ENCODE measurements around the gene DMTF1. TPM values are rescaled to one million over a fixed set of nuclear protein-coding genes. Genes with fewer than 3 reads are reported as not detected.

The DMTF1 gene
- total and polyA plus RNA-seq, 3 experiments from 2014 or later, result 33.5 to 69.0 (median 68.2) TPM

- peaks cover 0 to 87% (median 22%) of the 10 kb centered on the region in 3 donors for H3K36me3 Mint-ChIP-seq
- H3K27ac ChIP-seq (ENCODE audit: low read depth, low read length), result no peak overlapping the region
- H3K27me3 Mint-ChIP-seq, result no peaks in the 10 kb centered on the region
Measured at GRCh38 chr7:87187120-87187519, 34.9 kb downstream of the DMTF1 start.

GRCh38 chr7:87188930-87189329 lies 36.7 kb downstream of the DMTF1 start:
- H3K4me1 ChIP-seq (ENCODE audit: insufficient read depth, low read length), result no peaks in the 10 kb centered on the region
- POLR2A ChIA-PET, result no interaction called here
- H3K27me3 Mint-ChIP-seq, result no peaks in the 10 kb centered on the region
- CTCF ChIA-PET, result no interaction called here
- H3K27ac ChIP-seq (ENCODE audit: low read depth, low read length), result no peak overlapping the region
- H3K4me3 Mint-ChIP-seq, result no peak overlapping the region
- DNase-seq, result no peak
- H3K27me3 ChIP-seq (ENCODE audit: insufficient read depth, low read length, poor library complexity, severe bottlenecking), result no peaks in the 10 kb centered on the region
- H3K4me1 Mint-ChIP-seq, result peaks cover 26 to 56% (median 50%) of the 10 kb centered on the region in 3 donors
- peaks cover 47% of the 10 kb centered on the region for H3K36me3 ChIP-seq (ENCODE audit: insufficient read depth, low read length)
- H3K9me3 Mint-ChIP-seq, result no peaks in the 10 kb centered on the region
- no peaks in the 10 kb centered on the region for H3K9me3 ChIP-seq (ENCODE audit: low read length)
- no peak overlapping the region for H3K4me3 ChIP-seq (ENCODE audit: low read length)
- H3K36me3 Mint-ChIP-seq, result peaks cover 0 to 84% (median 30%) of the 10 kb centered on the region in 3 donors
- H3K27ac Mint-ChIP-seq, result peak overlapping the region in 4 of 8 donors; percentile 21 to 44 (median 32)

More at GRCh38 chr7:87187120-87187519, 34.9 kb downstream of the DMTF1 start:
- H3K27me3 ChIP-seq (ENCODE audit: insufficient read depth, low read length, poor library complexity, severe bottlenecking), result no peaks in the 10 kb centered on the region
- H3K9me3 ChIP-seq (ENCODE audit: low read length), result no peaks in the 10 kb centered on the region
- H3K27ac Mint-ChIP-seq, result peak overlapping the region in 4 of 8 donors; percentile 12 to 58 (median 38)
- ChIA-PET CTCF (interaction anchor here (1.2 to 2.1 kb wide), 2 partner anchors 34 to 49 kb away, joined by 3 to 5 read pairs; no protein-coding TSS in a partner anchor), POLR2A (no interaction called here)
- H3K4me1 Mint-ChIP-seq, result peaks cover 27 to 46% (median 45%) of the 10 kb centered on the region in 3 donors
- H3K4me3 ChIP-seq (ENCODE audit: low read length), result no peak overlapping the region
- H3K4me1 ChIP-seq (ENCODE audit: insufficient read depth, low read length), result no peaks in the 10 kb centered on the region
- no peaks in the 10 kb centered on the region for H3K9me3 Mint-ChIP-seq
- H3K36me3 ChIP-seq (ENCODE audit: insufficient read depth, low read length), result peaks cover 42% of the 10 kb centered on the region
- no peak overlapping the region for H3K4me3 Mint-ChIP-seq
- DNase-seq, result no peak

- no peak for DNase-seq
- no peaks in the 10 kb centered on the region for H3K27me3 Mint-ChIP-seq
- Histone ChIP-seq H3K27ac (ENCODE audit: low read depth, low read length) (no peak overlapping the region), H3K4me3 (ENCODE audit: low read length) (no peak overlapping the region), H3K27me3 (ENCODE audit: insufficient read depth, low read length, poor library complexity, severe bottlenecking) (no peaks in the 10 kb centered on the region), H3K36me3 (ENCODE audit: insufficient read depth, low read length) (peaks cover 55% of the 10 kb centered on the region), H3K9me3 (ENCODE audit: low read length) (no peaks in the 10 kb centered on the region), H3K4me1 (ENCODE audit: insufficient read depth, low read length) (no peaks in the 10 kb centered on the region)
- POLR2A ChIA-PET, result interaction anchor here (1.0 kb wide), 1 partner anchor 28 kb away, joined by 3 read pairs; no protein-coding TSS in a partner anchor
- peak overlapping the region in 6 of 8 donors; percentile 7 to 91 (median 39) for H3K27ac Mint-ChIP-seq
- H3K36me3 Mint-ChIP-seq, result peaks cover 0 to 84% (median 26%) of the 10 kb centered on the region in 3 donors
- no peaks in the 10 kb centered on the region for H3K9me3 Mint-ChIP-seq
- CTCF ChIA-PET, result no interaction called here
- H3K4me1 Mint-ChIP-seq, result peaks cover 20 to 53% (median 47%) of the 10 kb centered on the region in 3 donors
- H3K4me3 Mint-ChIP-seq, result no peak overlapping the region
Measured at GRCh38 chr7:87190783-87191182, 38.5 kb downstream of the DMTF1 start.

GRCh38 chr7:87192784-87193487 lies 40.7 kb downstream of the DMTF1 start:
- H3K27me3 ChIP-seq (ENCODE audit: insufficient read depth, low read length, poor library complexity, severe bottlenecking), result no peaks in the 10 kb centered on the region
- H3K36me3 ChIP-seq (ENCODE audit: insufficient read depth, low read length), result peaks cover 61% of the 10 kb centered on the region
- H3K4me3 Mint-ChIP-seq, result peak overlapping the region in 1 of 7 donors; percentile 58
- ChIA-PET CTCF (no interaction called here), POLR2A (interaction anchor here (0.8 kb wide), 1 partner anchor 26 kb away, joined by 3 read pairs; the partner anchor contains the start of gene TMEM243)
- no peak overlapping the region for H3K27ac ChIP-seq (ENCODE audit: low read depth, low read length)
- no peaks in the 10 kb centered on the region for H3K27me3 Mint-ChIP-seq
- H3K36me3 Mint-ChIP-seq, result peaks cover 0 to 87% (median 29%) of the 10 kb centered on the region in 3 donors
- H3K4me1 Mint-ChIP-seq, result peaks cover 19 to 61% (median 54%) of the 10 kb centered on the region in 3 donors
- no peak for DNase-seq
- peak overlapping the region; percentile 2 to 82 (median 70) for H3K27ac Mint-ChIP-seq
- H3K9me3 ChIP-seq (ENCODE audit: low read length), result no peaks in the 10 kb centered on the region
- H3K9me3 Mint-ChIP-seq, result no peaks in the 10 kb centered on the region
- no peaks in the 10 kb centered on the region for H3K4me1 ChIP-seq (ENCODE audit: insufficient read depth, low read length)
- no peak overlapping the region for H3K4me3 ChIP-seq (ENCODE audit: low read length)

GRCh38 chr7:87193912-87194311 lies 41.7 kb downstream of the DMTF1 start:
- H3K4me3 ChIP-seq (ENCODE audit: low read length), result no peak overlapping the region
- Mint-ChIP-seq H3K27me3 (no peaks in the 10 kb centered on the region), H3K36me3 (peaks cover 0 to 87% (median 26%) of the 10 kb centered on the region in 3 donors), H3K4me3 (no peak overlapping the region), H3K4me1 (peaks cover 19 to 58% (median 54%) of the 10 kb centered on the region in 3 donors), H3K27ac (peak overlapping the region in 5 of 8 donors; percentile 8 to 73 (median 56)), H3K9me3 (no peaks in the 10 kb centered on the region)
- H3K27me3 ChIP-seq (ENCODE audit: insufficient read depth, low read length, poor library complexity, severe bottlenecking), result no peaks in the 10 kb centered on the region
- H3K36me3 ChIP-seq (ENCODE audit: insufficient read depth, low read length), result peaks cover 58% of the 10 kb centered on the region
- ChIA-PET POLR2A (no interaction called here), CTCF (no interaction called here)
- H3K27ac ChIP-seq (ENCODE audit: low read depth, low read length), result no peak overlapping the region
- H3K4me1 ChIP-seq (ENCODE audit: insufficient read depth, low read length), result no peaks in the 10 kb centered on the region
- H3K9me3 ChIP-seq (ENCODE audit: low read length), result no peaks in the 10 kb centered on the region
- no peak for DNase-seq

- Mint-ChIP-seq H3K27me3 (no peaks in the 10 kb centered on the region), H3K4me3 (no peak overlapping the region), H3K36me3 (peaks cover 10 to 74% (median 19%) of the 10 kb centered on the region in 3 donors), H3K27ac (peak overlapping the region in 7 of 8 donors; percentile 41 to 82 (median 64)), H3K4me1 (peaks cover 55 to 75% (median 73%) of the 10 kb centered on the region in 3 donors), H3K9me3 (peaks cover 4 to 7% (median 5%) of the 10 kb centered on the region in 5 donors)
- Histone ChIP-seq H3K27me3 (ENCODE audit: insufficient read depth, low read length, poor library complexity, severe bottlenecking) (no peaks in the 10 kb centered on the region), H3K4me1 (ENCODE audit: insufficient read depth, low read length) (peaks cover 40% of the 10 kb centered on the region), H3K36me3 (ENCODE audit: insufficient read depth, low read length) (peaks cover 32% of the 10 kb centered on the region), H3K4me3 (ENCODE audit: low read length) (no peak overlapping the region), H3K9me3 (ENCODE audit: low read length) (no peaks in the 10 kb centered on the region), H3K27ac (ENCODE audit: low read depth, low read length) (no peak overlapping the region)
- POLR2A ChIA-PET, result interaction anchor here (0.8 to 2.2 kb wide), 3 partner anchors 13 to 46 kb away, joined by 3 to 8 read pairs (median 5); partner anchors contain the start of genes DMTF1 and TMEM243
- CTCF ChIA-PET, result interaction anchor here (1.4 to 2.6 kb wide), 4 partner anchors 9 to 20 kb away, joined by 3 to 7 read pairs (median 5); partner anchors contain the start of gene TMEM243
- DNase-seq, result no peak
Measured at GRCh38 chr7:87199241-87199640, 47.0 kb downstream of the DMTF1 start.

GRCh38 chr7:87199700-87200450 lies 47.6 kb downstream of the DMTF1 start:
- Mint-ChIP-seq H3K4me1 (peaks cover 58 to 76% (median 76%) of the 10 kb centered on the region in 3 donors), H3K27ac (peak overlapping the region; percentile 35 to 93 (median 76)), H3K9me3 (peaks cover 6 to 11% (median 8%) of the 10 kb centered on the region in 5 donors), H3K27me3 (no peaks in the 10 kb centered on the region), H3K4me3 (peak overlapping the region in 1 of 7 donors; percentile 15), H3K36me3 (peaks cover 11 to 69% (median 21%) of the 10 kb centered on the region in 3 donors)
- Histone ChIP-seq H3K9me3 (ENCODE audit: low read length) (no peaks in the 10 kb centered on the region), H3K4me3 (ENCODE audit: low read length) (no peak overlapping the region), H3K36me3 (ENCODE audit: insufficient read depth, low read length) (peaks cover 27% of the 10 kb centered on the region), H3K27ac (ENCODE audit: low read depth, low read length) (no peak overlapping the region), H3K4me1 (ENCODE audit: insufficient read depth, low read length) (peaks cover 40% of the 10 kb centered on the region), H3K27me3 (ENCODE audit: insufficient read depth, low read length, poor library complexity, severe bottlenecking) (no peaks in the 10 kb centered on the region)
- CTCF ChIA-PET, result interaction anchor here (2.6 kb wide), 1 partner anchor 13 kb away, joined by 7 read pairs; no protein-coding TSS in a partner anchor
- no peak for DNase-seq
- POLR2A ChIA-PET, result interaction anchor here (2.2 kb wide), 1 partner anchor 47 kb away, joined by 8 read pairs; the partner anchor contains the start of gene DMTF1
